Uterus (tissue), 4 donors: ENCODE results near the gene RGS9. TPM values are rescaled to one million over a fixed set of nuclear protein-coding genes. Genes with fewer than 3 reads are reported as not detected.

Source experiments
- DNase-seq, 2 donors: peaks; one replicate each; pipeline ENCODE4 v3.0.0-alpha.2; 2019 to 2020
- H3K27ac ChIP-seq, 2 donors: fragments of 200-600 bp; sonication (generic); 1 replicate in 1 of 2; 2 replicates in 1 of 2; pipeline ENCODE4 v1.5.1; 2016 to 2018
- H3K27me3 ChIP-seq, 2 donors: fragments of 200-600 bp; sonication (generic); one replicate each; pipeline ENCODE4 v1.5.1; 2018 to 2019; ENCODE audit warnings: control low read depth in 1 of 2
- H3K36me3 ChIP-seq, 2 donors: fragments of 200-600 bp; sonication (generic); one replicate each; pipeline ENCODE4 v1.5.1; 2019; ENCODE audit warnings: control low read depth in 1 of 2
- H3K4me1 ChIP-seq, 2 donors: fragments of 200-600 bp; sonication (generic); one replicate each; pipeline ENCODE4 v1.5.1; 2018 to 2019; ENCODE audit warnings: control low read depth in 1 of 2
- H3K4me3 ChIP-seq, 2 donors: fragments of 200-600 bp; sonication (generic); 1 replicate in 1 of 2; 2 replicates in 1 of 2; pipeline ENCODE4 v1.5.1; 2018 to 2019; ENCODE audit warnings: mild to moderate bottlenecking in 1 of 2
- H3K9me3 ChIP-seq, 2 donors: fragments of 200-600 bp; sonication (generic); one replicate each; pipeline ENCODE4 v1.5.1; 2019; ENCODE audit warnings: control low read depth in 1 of 2
- POLR2A ChIP-seq, 2 donors: fragments of 450-650 bp; IDR thresholded peaks; one replicate each; pipeline ENCODE4 v1.6.1; 2016; ENCODE audit warnings: antibody characterized with exemption in 2 of 2, mild to moderate bottlenecking in 1 of 2, moderate library complexity in 1 of 2
- intact Hi-C: fragments of 100-400 bp; cut with DNase I; formaldehyde crosslinking; loops from one replicate; pipeline ENCODE4 v1.15.1; 2023; ENCODE audit warnings: low total_unique reads
- total RNA-seq, 4 donors: library from RNA; depleted of rRNA in 3 of 4; stranded (reverse); fragments of >200 nt in 3 of 4; gene quantifications; one replicate each; pipeline versions ENCODE4 v1.1.0 to v1.2.4, GENCODE V29; 2014 to 2023
- TF ChIP-seq, protein P1 (sequence below), 4 experiments: fragments of 200-600 bp in 2 of 4; fragments of 450-650 bp in 2 of 4; sonication (generic) in 2 of 4; IDR thresholded peaks; one replicate each; pipeline ENCODE4 v1.5.1; 2016 to 2019; ENCODE audit warnings: antibody characterized with exemption in 4 of 4, mild to moderate bottlenecking in 2 of 4, moderate library complexity in 1 of 4
- donor health status: DM: yes; HTN: yes; CAD: no.

The RGS9 gene
- total RNA-seq, 4 donors from 2014 or later = 3.5 to 19.1 (median 6.9) TPM

DNA sequence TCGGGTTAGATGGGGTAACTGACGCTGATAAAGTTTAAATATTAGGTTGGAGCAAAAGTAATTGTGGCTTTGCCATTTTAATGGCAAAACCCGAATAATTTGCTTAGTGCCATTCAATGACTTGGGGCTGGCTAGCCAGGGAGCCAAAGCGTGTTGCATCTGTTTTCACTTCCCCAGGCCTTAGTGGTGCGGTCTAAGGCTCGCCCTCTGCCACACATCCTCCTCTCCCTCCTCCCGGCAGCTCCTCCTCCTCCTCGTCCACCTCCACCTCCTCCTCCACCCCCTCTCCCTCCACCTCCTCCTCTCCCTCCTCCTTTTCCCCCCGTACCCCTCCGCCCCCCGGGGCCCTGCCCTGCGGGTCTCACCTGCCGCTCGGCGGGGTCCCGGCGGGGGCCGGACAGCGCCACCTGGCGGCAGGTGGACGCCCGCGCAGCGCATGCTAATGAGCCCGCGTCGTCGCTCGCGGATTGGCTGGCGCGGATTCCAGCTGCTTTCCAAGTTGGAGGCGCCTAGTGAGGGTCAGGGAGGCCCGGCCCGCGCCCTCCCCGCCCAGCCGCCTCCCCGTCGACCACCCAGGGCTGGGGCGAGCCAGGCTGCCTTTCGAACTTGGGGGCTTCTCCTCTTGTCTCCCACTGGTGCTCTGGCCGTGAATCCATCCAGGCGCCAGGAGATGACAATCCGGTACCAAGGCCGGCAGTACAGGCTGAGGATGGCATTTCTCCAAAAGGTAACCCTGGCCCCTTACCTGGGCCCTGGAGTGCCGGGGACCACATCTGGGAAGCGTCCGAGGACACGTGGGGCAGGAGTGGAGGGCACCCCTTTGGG is 36.6 kb upstream of the RGS9 start:
- peak; percentile 87 to 90 for DNase-seq
- TF ChIP-seq, protein P1, sequence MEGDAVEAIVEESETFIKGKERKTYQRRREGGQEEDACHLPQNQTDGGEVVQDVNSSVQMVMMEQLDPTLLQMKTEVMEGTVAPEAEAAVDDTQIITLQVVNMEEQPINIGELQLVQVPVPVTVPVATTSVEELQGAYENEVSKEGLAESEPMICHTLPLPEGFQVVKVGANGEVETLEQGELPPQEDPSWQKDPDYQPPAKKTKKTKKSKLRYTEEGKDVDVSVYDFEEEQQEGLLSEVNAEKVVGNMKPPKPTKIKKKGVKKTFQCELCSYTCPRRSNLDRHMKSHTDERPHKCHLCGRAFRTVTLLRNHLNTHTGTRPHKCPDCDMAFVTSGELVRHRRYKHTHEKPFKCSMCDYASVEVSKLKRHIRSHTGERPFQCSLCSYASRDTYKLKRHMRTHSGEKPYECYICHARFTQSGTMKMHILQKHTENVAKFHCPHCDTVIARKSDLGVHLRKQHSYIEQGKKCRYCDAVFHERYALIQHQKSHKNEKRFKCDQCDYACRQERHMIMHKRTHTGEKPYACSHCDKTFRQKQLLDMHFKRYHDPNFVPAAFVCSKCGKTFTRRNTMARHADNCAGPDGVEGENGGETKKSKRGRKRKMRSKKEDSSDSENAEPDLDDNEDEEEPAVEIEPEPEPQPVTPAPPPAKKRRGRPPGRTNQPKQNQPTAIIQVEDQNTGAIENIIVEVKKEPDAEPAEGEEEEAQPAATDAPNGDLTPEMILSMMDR (IDR thresholded peaks at IDR 0.05) = peak; percentile 86 to 98 (median 94)
- TF ChIP-seq POLR2A (IDR thresholded peaks at IDR 0.05) = peak in 1 of 2 donors; percentile 40
- Histone ChIP-seq H3K27me3 (peaks cover 0 to 2% of the 10 kb centered on the region in 2 donors), H3K36me3 (no peaks in the 10 kb centered on the region), H3K4me3 (peak overlapping the region; percentile 37 to 52), H3K27ac (peak overlapping the region; percentile 51 to 86), H3K4me1 (no peaks in the 10 kb centered on the region), H3K9me3 (no peaks in the 10 kb centered on the region)
- intact Hi-C loops = no loop called here

DNA sequence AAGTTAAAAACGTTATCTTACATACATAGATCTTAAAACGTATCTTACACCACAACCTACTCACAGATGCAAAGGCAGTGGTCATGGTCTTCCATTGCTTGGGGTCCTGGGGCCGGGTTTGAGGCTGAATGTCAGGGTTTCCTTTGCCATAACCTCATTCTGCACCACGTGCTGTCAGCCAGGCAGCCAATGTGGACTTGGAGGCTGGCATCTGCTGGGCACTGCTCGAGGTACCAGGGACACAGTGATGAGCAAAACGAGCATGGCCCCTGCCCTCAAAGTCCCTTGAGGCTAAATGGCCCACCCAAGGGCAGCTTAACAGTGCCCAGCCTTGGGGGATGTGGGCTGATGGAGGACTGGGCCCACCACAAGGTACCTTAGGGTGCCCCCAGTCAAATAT is 35.8 kb upstream of the RGS9 start:
- TF ChIP-seq, protein P1 (IDR thresholded peaks at IDR 0.05) = no peak
- TF ChIP-seq POLR2A (IDR thresholded peaks at IDR 0.05) = no peak
- peak overlapping the region; percentile 37 to 52 for H3K4me3 ChIP-seq
- H3K9me3 ChIP-seq = no peaks in the 10 kb centered on the region
- intact Hi-C loops = no loop called here
- no peaks in the 10 kb centered on the region for H3K27me3 ChIP-seq
- peak overlapping the region; percentile 51 to 86 for H3K27ac ChIP-seq
- no peak for DNase-seq
- H3K36me3 ChIP-seq = no peaks in the 10 kb centered on the region
- peaks cover 0 to 4% of the 10 kb centered on the region in 2 donors for H3K4me1 ChIP-seq

DNA sequence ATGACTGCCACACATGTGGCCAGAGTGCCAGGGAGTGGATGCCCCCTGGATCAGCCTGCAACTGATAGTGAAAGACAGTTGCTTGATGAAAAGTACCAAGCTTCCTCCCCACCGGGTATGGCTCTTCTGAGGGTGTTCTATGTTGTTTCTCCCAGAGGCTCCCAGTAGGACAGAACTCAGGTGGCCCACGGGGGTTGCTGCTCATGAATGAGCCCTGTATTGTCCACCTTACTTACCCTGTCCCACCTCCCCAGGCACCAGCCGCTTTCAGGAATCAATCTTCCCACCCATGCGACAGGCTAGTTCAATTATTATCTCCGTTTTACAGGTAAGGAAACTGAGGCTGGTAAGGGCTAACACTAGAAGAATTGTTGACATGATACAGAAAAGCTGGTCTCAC is 34.9 kb upstream of the RGS9 start:
- Histone ChIP-seq H3K36me3 (no peaks in the 10 kb centered on the region), H3K9me3 (no peaks in the 10 kb centered on the region), H3K27ac (peak overlapping the region in 1 of 2 donors; percentile 19), H3K4me3 (no peak overlapping the region), H3K27me3 (no peaks in the 10 kb centered on the region), H3K4me1 (peaks cover 0 to 4% of the 10 kb centered on the region in 2 donors)
- TF ChIP-seq POLR2A (IDR thresholded peaks at IDR 0.05) = no peak
- TF ChIP-seq, protein P1 (IDR thresholded peaks at IDR 0.05) = no peak
- intact Hi-C loops = no loop called here
- DNase-seq = no peak

DNA sequence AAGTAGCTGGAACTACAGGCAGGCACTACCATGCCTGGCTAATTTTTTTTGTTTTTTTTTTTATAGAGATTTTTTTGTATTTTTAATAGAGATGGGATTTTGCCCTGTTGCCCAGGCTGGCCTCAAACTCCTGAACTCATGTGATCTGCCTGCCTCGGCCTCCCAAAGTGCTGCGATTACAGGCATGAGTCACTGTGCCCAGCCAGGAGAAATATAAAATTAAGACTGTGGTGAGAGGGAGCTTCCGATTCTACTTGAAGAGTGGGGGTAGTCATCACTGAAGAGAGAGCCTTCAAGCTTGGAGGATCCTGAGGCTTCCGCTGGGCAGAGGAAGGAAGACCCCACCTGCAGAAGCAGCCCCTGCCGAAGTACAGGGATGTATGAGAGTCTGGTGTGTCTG is 34.4 kb upstream of the RGS9 start:
- intact Hi-C loops = no loop called here
- Histone ChIP-seq H3K27me3 (no peaks in the 10 kb centered on the region), H3K9me3 (no peaks in the 10 kb centered on the region), H3K36me3 (no peaks in the 10 kb centered on the region), H3K4me1 (peaks cover 0 to 4% of the 10 kb centered on the region in 2 donors), H3K4me3 (no peak overlapping the region), H3K27ac (no peak overlapping the region)
- no peak for DNase-seq
- TF ChIP-seq, protein P1 (IDR thresholded peaks at IDR 0.05) = no peak
- TF ChIP-seq POLR2A (IDR thresholded peaks at IDR 0.05) = no peak

DNA sequence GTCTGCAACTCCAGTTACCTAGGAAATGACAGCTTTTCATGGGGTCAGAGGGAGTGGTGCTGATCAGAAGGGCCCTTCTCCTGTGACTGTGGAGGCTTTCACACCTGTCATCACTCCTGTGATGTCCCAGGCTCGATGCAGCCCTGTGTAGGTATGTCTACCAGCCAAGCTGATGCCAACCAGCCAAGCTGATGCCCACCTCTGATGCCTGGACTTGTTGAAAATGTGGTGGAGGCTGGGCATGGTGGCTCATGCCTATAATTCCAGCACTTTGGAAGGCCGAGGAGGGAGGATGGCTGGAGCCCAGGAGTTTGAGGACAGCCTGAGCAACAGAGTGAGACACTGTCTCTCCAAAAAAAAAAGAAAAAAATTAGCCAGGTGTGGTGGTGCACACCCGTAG is 33.7 kb upstream of the RGS9 start:
- H3K4me3 ChIP-seq = no peak overlapping the region
- H3K27ac ChIP-seq = no peak overlapping the region
- intact Hi-C loops = no loop called here
- H3K9me3 ChIP-seq = no peaks in the 10 kb centered on the region
- H3K36me3 ChIP-seq = no peaks in the 10 kb centered on the region
- H3K4me1 ChIP-seq = peaks cover 0 to 4% of the 10 kb centered on the region in 2 donors
- H3K27me3 ChIP-seq = no peaks in the 10 kb centered on the region
- DNase-seq = no peak
- no peak for TF ChIP-seq POLR2A (IDR thresholded peaks at IDR 0.05)
- TF ChIP-seq, protein P1 (IDR thresholded peaks at IDR 0.05) = no peak
